ENCODE data around the gene PPARG. TPM values are rescaled to one million over a fixed set of nuclear protein-coding genes. Genes with fewer than 3 reads are reported as not detected.
"Not testable (repeated sequence)": the region's sequence is repeated elsewhere in the genome, so short reads cannot be mapped to it uniquely, and the experiment has no call there.

PPARG gene
- total RNA-seq, 1 donor from 2014 or later = 0.37 TPM

- peaks cover 2% of the 10 kb centered on the region for H3K27me3 Mint-ChIP-seq (ENCODE audit: unreplicated experiment)
- H3K4me3 Mint-ChIP-seq (ENCODE audit: unreplicated experiment) = no peak overlapping the region
- TF ChIP-seq CTCF (IDR thresholded peaks at IDR 0.05; ENCODE audit: partially characterized antibody, unreplicated experiment) = no peak
- peaks cover 3% of the 10 kb centered on the region for H3K4me1 Mint-ChIP-seq (ENCODE audit: low read depth, unreplicated experiment)
- no peak for DNase-seq
- H3K9me3 Mint-ChIP-seq (ENCODE audit: unreplicated experiment) = no peaks in the 10 kb centered on the region
- peaks cover 3% of the 10 kb centered on the region for H3K36me3 Mint-ChIP-seq (ENCODE audit: unreplicated experiment)
- H3K27ac Mint-ChIP-seq (ENCODE audit: unreplicated experiment) = no peak overlapping the region
Observed at GRCh38 chr3:12465151-12465835, 176.4 kb downstream of the PPARG start.

GRCh38 chr3:12465836-12466225 is 177.0 kb downstream of the PPARG start:
- Mint-ChIP-seq H3K9me3 (ENCODE audit: unreplicated experiment) (no peaks in the 10 kb centered on the region), H3K27me3 (ENCODE audit: unreplicated experiment) (peaks cover 2% of the 10 kb centered on the region), H3K36me3 (ENCODE audit: unreplicated experiment) (no peaks in the 10 kb centered on the region), H3K27ac (ENCODE audit: unreplicated experiment) (no peak overlapping the region), H3K4me3 (ENCODE audit: unreplicated experiment) (no peak overlapping the region), H3K4me1 (ENCODE audit: low read depth, unreplicated experiment) (no peaks in the 10 kb centered on the region)
- DNase-seq = no peak
- TF ChIP-seq CTCF (IDR thresholded peaks at IDR 0.05; ENCODE audit: partially characterized antibody, unreplicated experiment) = no peak

DNA sequence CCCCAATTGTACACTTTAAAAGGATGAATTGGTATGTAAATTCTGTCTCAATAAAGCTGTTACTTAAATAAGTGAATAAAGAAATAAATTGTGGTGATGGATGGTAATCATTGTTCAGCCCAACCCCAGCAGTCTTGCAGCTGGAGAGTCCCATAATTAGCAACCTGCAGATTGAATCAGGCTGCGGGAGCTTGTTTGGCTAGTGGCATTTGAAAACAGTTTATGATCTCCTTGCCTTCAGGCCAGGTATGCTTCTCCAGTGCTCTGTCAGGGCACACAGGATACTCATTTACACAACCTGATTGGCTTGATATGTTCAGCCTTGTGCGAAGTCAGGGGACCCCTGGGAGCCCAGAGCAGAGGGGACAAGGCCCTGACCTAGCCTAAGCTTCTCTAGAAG is 178.9 kb downstream of the PPARG start:
- TF ChIP-seq CTCF (IDR thresholded peaks at IDR 0.05; ENCODE audit: partially characterized antibody, unreplicated experiment) = no peak
- no peak for DNase-seq
- no peaks in the 10 kb centered on the region for H3K27me3 Mint-ChIP-seq (ENCODE audit: unreplicated experiment)

GRCh38 chr3:12468276-12468675 is 179.4 kb downstream of the PPARG start:
- no peak for DNase-seq
- Mint-ChIP-seq H3K9me3 (ENCODE audit: unreplicated experiment) (no peaks in the 10 kb centered on the region), H3K36me3 (ENCODE audit: unreplicated experiment) (no peaks in the 10 kb centered on the region), H3K27me3 (ENCODE audit: unreplicated experiment) (no peaks in the 10 kb centered on the region), H3K4me1 (ENCODE audit: low read depth, unreplicated experiment) (no peaks in the 10 kb centered on the region), H3K4me3 (ENCODE audit: unreplicated experiment) (no peak overlapping the region), H3K27ac (ENCODE audit: unreplicated experiment) (no peak overlapping the region)
- no peak for TF ChIP-seq CTCF (IDR thresholded peaks at IDR 0.05; ENCODE audit: partially characterized antibody, unreplicated experiment)

More for the DNA sequence above, 178.9 kb downstream of the PPARG start:
- Mint-ChIP-seq H3K4me3 (ENCODE audit: unreplicated experiment) (no peak overlapping the region), H3K27ac (ENCODE audit: unreplicated experiment) (no peak overlapping the region), H3K9me3 (ENCODE audit: unreplicated experiment) (no peaks in the 10 kb centered on the region), H3K4me1 (ENCODE audit: low read depth, unreplicated experiment) (no peaks in the 10 kb centered on the region), H3K36me3 (ENCODE audit: unreplicated experiment) (no peaks in the 10 kb centered on the region)

GRCh38 chr3:12468757-12469156 is 179.9 kb downstream of the PPARG start:
- Mint-ChIP-seq H3K27ac (ENCODE audit: unreplicated experiment) (no peak overlapping the region), H3K4me3 (ENCODE audit: unreplicated experiment) (no peak overlapping the region), H3K9me3 (ENCODE audit: unreplicated experiment) (no peaks in the 10 kb centered on the region), H3K4me1 (ENCODE audit: low read depth, unreplicated experiment) (no peaks in the 10 kb centered on the region), H3K27me3 (ENCODE audit: unreplicated experiment) (no peaks in the 10 kb centered on the region), H3K36me3 (ENCODE audit: unreplicated experiment) (no peaks in the 10 kb centered on the region)
- TF ChIP-seq CTCF (IDR thresholded peaks at IDR 0.05; ENCODE audit: partially characterized antibody, unreplicated experiment) = no peak
- no peak for DNase-seq

DNA sequence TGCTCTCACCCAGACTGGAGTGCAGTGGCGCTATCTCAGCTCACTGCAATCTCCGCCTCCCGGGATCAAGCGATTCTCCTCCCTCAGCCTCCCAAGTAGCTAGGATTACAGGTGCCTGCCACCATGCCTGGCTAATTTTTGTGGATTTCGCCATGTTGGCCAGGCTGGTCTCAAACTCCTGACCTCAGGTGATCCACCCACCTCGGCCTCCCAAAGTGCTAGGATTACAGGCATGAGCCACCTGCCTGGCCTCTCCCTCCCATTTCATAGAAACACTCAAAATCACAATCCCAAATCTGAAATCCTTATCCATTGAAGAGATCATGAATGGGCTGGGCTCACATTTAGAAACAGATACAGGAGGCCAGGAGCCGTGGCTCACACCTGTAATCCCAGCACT is 180.4 kb downstream of the PPARG start:
- H3K27me3 Mint-ChIP-seq (ENCODE audit: unreplicated experiment); H3K27ac Mint-ChIP-seq (ENCODE audit: unreplicated experiment); H3K4me3 Mint-ChIP-seq (ENCODE audit: unreplicated experiment); H3K4me1 Mint-ChIP-seq (ENCODE audit: low read depth, unreplicated experiment); DNase-seq; H3K9me3 Mint-ChIP-seq (ENCODE audit: unreplicated experiment); H3K36me3 Mint-ChIP-seq (ENCODE audit: unreplicated experiment): not testable (repeated sequence)

Measured in glutamatergic neuron (in vitro differentiated cells).